ENCODE results near the gene TMEM143. TPM values are rescaled to one million over a fixed set of nuclear protein-coding genes. Genes with fewer than 3 reads are reported as not detected.

Gene TMEM143
- total RNA-seq, 1 donor from 2014 or later, result 11.1 TPM

GRCh38 chr19:48308631-48309586, 54.8 kb downstream of the TMEM143 start:
- peak in 1 of 2 donors; percentile 42 for ATAC-seq
- Histone ChIP-seq H3K4me1 (no peaks in the 10 kb centered on the region), H3K27ac (no peak overlapping the region), H3K36me3 (no peaks in the 10 kb centered on the region), H3K4me3 (no peak overlapping the region), H3K9me3 (no peaks in the 10 kb centered on the region), H3K27me3 (ENCODE audit: low read depth) (no peaks in the 10 kb centered on the region)
- DNase-seq, result no peak
- TF ChIP-seq CTCF (IDR thresholded peaks at IDR 0.05), result no peak
- intact Hi-C loops (cut with DNase I), result no loop called here

GRCh38 chr19:48303866-48304265, 59.9 kb downstream of the TMEM143 start:
- Histone ChIP-seq H3K4me3 (no peak overlapping the region), H3K27ac (no peak overlapping the region), H3K36me3 (no peaks in the 10 kb centered on the region), H3K4me1 (no peaks in the 10 kb centered on the region), H3K27me3 (ENCODE audit: low read depth) (no peaks in the 10 kb centered on the region), H3K9me3 (no peaks in the 10 kb centered on the region)
- ATAC-seq (peak in 1 of 2 donors; percentile 20), DNase-seq (no peak)
- no peak for TF ChIP-seq CTCF (IDR thresholded peaks at IDR 0.05)
- intact Hi-C loops (cut with DNase I), result no loop called here

- no peak for DNase-seq
These were observed 60.4 kb downstream of the TMEM143 start for GRCh38 chr19:48303367-48303766.

GRCh38 chr19:48302600-48302959, 61.2 kb downstream of the TMEM143 start:
- no peak overlapping the region for H3K4me3 ChIP-seq
- no peak overlapping the region for H3K27ac ChIP-seq
- H3K36me3 ChIP-seq, result no peaks in the 10 kb centered on the region
- no peaks in the 10 kb centered on the region for H3K27me3 ChIP-seq (ENCODE audit: low read depth)
- H3K9me3 ChIP-seq, result no peaks in the 10 kb centered on the region
- ATAC-seq (no peak), DNase-seq (no peak)
- TF ChIP-seq CTCF (IDR thresholded peaks at IDR 0.05), result no peak
- intact Hi-C loops (cut with DNase I), result no loop called here
- no peaks in the 10 kb centered on the region for H3K4me1 ChIP-seq

More at GRCh38 chr19:48303367-48303766, 60.4 kb downstream of the TMEM143 start:
- Histone ChIP-seq H3K36me3 (no peaks in the 10 kb centered on the region), H3K27me3 (ENCODE audit: low read depth) (no peaks in the 10 kb centered on the region), H3K4me3 (no peak overlapping the region), H3K27ac (no peak overlapping the region), H3K4me1 (no peaks in the 10 kb centered on the region), H3K9me3 (no peaks in the 10 kb centered on the region)
- ATAC-seq, result peak in 1 of 2 donors; percentile 25
- intact Hi-C loops (cut with DNase I), result no loop called here
- no peak for TF ChIP-seq CTCF (IDR thresholded peaks at IDR 0.05)

DNA sequence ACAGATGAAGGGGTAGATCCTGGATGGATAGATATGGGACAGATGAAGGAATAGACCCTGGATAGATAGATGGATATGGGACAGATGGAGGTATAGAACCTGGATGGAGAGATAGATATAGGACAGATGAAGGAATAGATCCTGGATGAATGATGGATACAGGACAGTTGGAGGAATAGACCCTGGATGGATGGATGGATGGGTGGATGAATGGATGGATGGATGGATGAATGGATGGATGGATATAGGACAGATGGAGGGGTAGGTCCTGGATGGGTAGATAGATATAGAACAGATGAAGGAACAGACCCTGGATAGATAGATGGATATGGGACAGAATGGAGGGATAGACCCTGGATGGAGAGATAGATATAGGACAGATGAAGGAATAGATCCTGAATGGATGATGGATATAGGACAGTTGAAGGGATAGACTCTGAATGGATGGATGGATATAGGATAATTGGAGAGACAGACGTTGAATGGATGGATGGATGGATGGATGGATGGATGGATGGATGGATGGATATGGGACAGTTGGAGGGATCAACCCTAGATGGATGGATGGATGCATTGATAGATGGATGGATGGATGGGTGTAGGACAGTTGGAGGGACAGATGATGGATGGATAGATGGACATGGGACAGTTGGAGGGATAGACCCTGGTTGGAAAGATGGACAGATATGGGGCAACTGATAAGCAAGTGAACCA, 61.7 kb downstream of the TMEM143 start:
- ATAC-seq, result no peak
- H3K4me3 ChIP-seq, result no peak overlapping the region
- no peak overlapping the region for H3K27ac ChIP-seq
- no peak for TF ChIP-seq CTCF (IDR thresholded peaks at IDR 0.05)
- DNase-seq, result no peak
- H3K27me3 ChIP-seq (ENCODE audit: low read depth), result no peaks in the 10 kb centered on the region
- intact Hi-C loops (cut with DNase I), result no loop called here
- no peaks in the 10 kb centered on the region for H3K9me3 ChIP-seq
- no peaks in the 10 kb centered on the region for H3K4me1 ChIP-seq
- no peaks in the 10 kb centered on the region for H3K36me3 ChIP-seq
